HG02623 (cell line): ENCODE data around the gene PDGFRB.
A peak's percentile ranks its signal among the peaks of the same experiment; 100 is the strongest.
"Not testable (repeated sequence)": the region's sequence is repeated elsewhere in the genome, so short reads cannot be mapped to it uniquely, and the experiment has no call there.

Experiments used
- ATAC-seq: cut with Tn5 transposase; IDR thresholded peaks from one replicate; pipeline ENCODE4 v1.9.1; 2021; ENCODE audit warnings: moderate library complexity; ENCODE audit not compliant: unreplicated experiment

PDGFRB gene

DNA sequence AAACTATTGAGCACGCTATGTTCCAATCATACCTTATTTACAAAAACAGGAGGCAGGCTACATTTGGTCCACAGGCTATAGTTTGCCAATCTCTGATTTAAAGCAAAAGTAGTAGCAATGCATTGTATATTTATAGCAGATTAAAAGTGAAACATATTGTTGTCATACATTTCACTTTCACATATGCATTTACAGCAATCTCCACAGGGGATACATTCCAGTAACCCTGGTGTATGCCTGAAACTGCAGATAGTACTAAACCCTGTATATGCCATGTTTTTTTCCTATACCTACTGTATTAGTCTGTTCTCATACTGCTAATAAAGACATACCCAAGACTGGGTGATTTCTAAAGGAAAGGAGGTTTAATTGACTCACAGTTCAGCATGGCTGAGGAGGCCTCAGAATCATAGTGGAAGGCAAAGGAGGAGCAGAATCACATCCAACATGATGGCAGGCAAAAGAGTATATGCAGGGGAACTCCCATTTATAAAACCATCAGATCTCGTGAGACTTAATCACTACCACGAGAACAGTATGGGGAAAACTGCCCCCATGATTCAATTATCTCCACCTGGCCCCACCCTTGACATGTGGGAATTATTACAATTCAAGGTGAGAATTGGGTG is 63.4 kb downstream of the PDGFRB start:
- peak; percentile 61 for ATAC-seq

GRCh38 chr5:150085950-150086715 is 69.5 kb downstream of the PDGFRB start, which contains the start of gene CSF1R:
TSS of gene CSF1R (minus strand) at chr5:150086554. CDS start at chr5:150086427, 127 bp downstream.
- ATAC-seq = no peak

GRCh38 chr5:150085191-150085912 is 70.3 kb downstream of the PDGFRB start:
- no peak for ATAC-seq

GRCh38 chr5:150084754-150085153 is 70.9 kb downstream of the PDGFRB start:
- not testable (repeated sequence) for ATAC-seq

GRCh38 chr5:150082889-150083288 is 72.8 kb downstream of the PDGFRB start:
- no peak for ATAC-seq

DNA sequence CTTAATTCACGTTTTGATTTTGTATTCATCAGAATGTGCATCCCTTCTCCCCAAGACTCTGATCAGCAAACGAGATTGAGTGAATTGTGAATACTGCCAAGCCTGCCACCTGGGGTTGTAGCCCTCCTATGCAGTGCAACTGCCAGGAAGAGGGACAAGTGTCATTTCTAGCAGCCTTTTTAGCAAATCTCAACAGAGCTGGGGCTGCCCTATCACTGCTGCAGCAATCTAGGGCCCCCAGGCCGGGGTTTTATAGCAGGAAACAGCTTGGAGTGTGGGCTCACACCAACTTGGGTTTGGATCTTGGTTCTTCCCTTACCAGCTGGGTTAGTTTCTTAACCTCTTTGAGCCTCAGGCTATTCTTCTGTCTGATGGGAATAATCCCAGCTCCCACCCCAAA is 73.3 kb downstream of the PDGFRB start:
- peak; percentile 9 for ATAC-seq

- ATAC-seq = peak; percentile 89
Observed at GRCh38 chr5:150081541-150082283, 73.9 kb downstream of the PDGFRB start.

- no peak for ATAC-seq
Observed at GRCh38 chr5:150080696-150081435, 74.8 kb downstream of the PDGFRB start.

- ATAC-seq = no peak
Observed at GRCh38 chr5:150079909-150080461, 75.7 kb downstream of the PDGFRB start.

DNA sequence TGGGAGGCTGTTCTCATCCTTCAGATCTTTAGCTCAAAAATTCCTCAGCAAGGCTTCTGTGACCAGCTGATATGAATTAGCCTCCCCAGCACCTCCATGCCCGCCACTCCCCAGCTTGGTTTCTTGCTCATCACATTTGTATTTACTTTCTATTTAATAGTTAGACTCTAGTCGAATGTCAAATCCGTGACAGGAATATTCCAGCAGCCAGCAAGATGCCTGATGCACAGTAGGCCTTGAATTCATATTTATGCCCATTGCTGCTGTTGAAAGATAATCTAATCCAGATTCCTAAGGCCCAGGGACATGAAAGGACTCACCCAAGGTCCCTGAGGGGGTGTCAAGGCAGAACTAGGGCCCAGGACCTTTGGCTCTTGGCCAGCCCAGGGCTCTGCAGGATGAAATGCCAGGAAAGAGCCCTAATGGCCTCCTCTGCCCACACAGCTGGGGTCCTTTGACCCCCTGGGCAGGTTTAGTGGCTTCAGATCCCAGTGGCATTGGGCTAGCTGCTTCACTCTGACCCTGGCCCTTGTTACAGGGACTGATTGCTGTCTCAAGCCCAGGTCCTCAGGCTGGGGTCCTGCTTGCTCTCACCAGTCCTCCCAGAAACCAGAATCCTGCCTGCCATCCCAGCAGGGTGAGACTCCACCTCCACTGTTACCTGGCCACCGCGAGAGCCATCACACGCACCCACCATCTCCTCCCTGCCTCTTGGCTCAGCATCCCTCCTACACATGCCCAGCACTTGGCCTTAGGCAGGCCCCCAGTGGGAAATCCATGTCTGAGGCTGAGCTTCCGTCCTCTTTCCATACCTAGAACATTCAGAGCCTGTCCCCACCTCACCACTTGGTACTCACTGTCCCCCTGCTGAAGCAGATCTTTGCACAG is 76.6 kb downstream of the PDGFRB start:
- ATAC-seq = no peak

DNA sequence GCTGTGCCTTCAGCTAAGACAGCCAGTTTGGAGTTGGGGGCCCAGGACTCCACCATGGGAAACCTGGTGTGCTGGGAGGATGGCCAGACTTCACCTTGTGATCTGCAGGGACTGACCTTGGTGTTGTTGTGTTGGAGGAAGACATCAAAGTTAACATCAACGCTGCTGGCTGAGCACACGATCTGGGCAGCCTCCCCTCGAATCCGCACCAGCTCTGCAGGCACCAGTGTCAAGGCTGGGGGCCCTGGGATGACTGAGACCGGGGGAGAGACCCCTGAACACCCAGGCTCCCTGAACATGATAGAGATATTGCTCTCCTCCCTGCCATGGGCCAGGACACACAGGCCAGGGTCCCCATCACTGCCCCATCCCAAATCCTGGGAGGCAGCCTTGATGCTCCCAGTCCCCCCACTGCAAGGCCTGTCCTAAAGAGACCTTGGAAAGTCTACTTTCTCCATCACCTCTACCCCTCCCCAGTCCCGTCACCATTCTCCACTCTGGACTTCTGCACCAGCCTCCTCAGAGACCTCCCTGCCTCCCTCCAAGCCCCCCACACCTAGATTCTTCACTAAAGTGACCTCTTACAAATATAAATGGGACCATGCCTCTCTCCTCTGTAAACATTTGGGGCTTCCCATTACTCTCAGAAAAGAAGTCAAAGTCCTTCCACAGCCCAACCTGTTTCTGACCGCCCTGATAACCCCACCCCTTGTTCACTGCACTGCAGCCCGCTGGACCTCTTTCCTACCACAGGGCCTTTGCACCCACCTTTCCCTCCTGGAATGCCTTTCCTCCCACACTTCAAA is 77.4 kb downstream of the PDGFRB start:
- ATAC-seq = no peak

GRCh38 chr5:150077060-150077459 is 78.6 kb downstream of the PDGFRB start:
- no peak for ATAC-seq

GRCh38 chr5:150075806-150076205 is 79.8 kb downstream of the PDGFRB start:
- no peak for ATAC-seq

GRCh38 chr5:150075233-150075632 is 80.4 kb downstream of the PDGFRB start:
- ATAC-seq = no peak

DNA sequence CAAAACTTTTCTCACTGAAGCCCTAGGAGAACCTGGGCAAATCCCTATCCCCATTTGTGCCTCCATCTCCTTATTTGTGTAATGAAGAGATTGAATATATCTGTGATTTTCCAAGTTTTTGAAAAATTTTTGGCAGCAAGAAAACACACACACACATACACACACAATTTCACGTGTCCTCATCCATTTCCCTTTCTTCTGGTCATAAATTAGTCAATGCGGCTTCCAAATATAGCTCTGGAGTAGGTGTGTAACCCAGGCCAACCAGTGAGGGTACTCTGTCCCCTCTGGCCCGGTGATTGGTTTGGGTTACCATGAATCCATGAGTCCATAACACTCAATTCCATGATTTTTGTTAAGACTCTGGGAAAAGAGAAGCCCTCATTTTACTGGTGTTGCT is 82.0 kb downstream of the PDGFRB start:
- ATAC-seq = no peak

- ATAC-seq = no peak
Observed at GRCh38 chr5:150073086-150073625, 82.5 kb downstream of the PDGFRB start.

GRCh38 chr5:150070821-150071220 is 84.8 kb downstream of the PDGFRB start:
- no peak for ATAC-seq
